Esophagus squamous epithelium (tissue), 4 donors: ENCODE results near the gene BLVRA.

Experiments used
- CTCF ChIP-seq, 6 experiments: fragments of 450-650 bp in 4 of 6; fragments of 200-600 bp in 2 of 6; sonication (generic) in 2 of 6; IDR thresholded peaks; one replicate each; pipeline ENCODE4 v1.5.1; 2016 to 2019; ENCODE audit warnings: antibody characterized with exemption in 6 of 6, mild to moderate bottlenecking in 4 of 6, moderate library complexity in 4 of 6
- POLR2A ChIP-seq, 4 donors: fragments of 450-650 bp; IDR thresholded peaks; one replicate each; pipeline ENCODE4 v1.6.1; 2017; ENCODE audit warnings: antibody characterized with exemption in 4 of 4, mild to moderate bottlenecking in 4 of 4, moderate library complexity in 3 of 4

DNA sequence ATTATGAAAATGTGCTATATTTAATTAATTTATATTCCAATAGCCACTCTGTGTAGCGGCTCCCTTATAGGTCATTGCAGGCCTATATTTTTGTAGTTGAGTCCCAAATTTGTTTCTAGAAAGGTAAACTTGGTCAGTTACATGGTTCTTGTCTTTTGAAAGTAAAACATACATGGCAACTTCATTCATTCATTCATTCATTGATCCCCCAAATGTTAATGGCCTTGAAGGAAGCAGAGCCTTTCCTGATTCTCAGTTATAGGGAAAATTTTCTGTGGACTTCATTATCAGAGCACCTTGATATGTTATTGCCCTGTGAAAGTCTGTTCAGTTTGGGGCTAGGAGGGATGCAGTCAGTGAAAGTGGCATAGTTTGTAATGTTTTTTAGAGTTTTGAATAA is 2.9 kb downstream of the BLVRA start:
- TF ChIP-seq CTCF (IDR thresholded peaks at IDR 0.05): no peak
- no peak for TF ChIP-seq POLR2A (IDR thresholded peaks at IDR 0.05)
